H1 (cell line): ENCODE results near the gene PTPRT. TPM values are rescaled to one million over a fixed set of nuclear protein-coding genes. Genes with fewer than 3 reads are reported as not detected.

Experiments used
- ATF3 ChIP-seq: IDR thresholded peaks from 2 replicates; pipeline ENCODE4 v1.6.1; 2011; ENCODE audit warnings: low read depth, mild to moderate bottlenecking, low read length; ENCODE audit not compliant: insufficient read depth
- CEBPB ChIP-seq: IDR thresholded peaks from 2 replicates; pipeline ENCODE4 v1.6.1; 2012; ENCODE audit warnings: low read depth, low read length
- HDAC6 ChIP-seq: IDR thresholded peaks from one replicate; pipeline ENCODE4 v1.7.1; 2012; ENCODE audit warnings: low read depth, mild to moderate bottlenecking, inconsistent platforms, low read length, moderate library complexity
- polyA plus RNA-seq, 7 experiments: library from polyadenylated mRNA; depleted of rRNA in 3 of 7; stranded (reverse) in 5 of 7; unstranded in 2 of 7; fragments of >200 nt in 5 of 7; fragments of 200-250 nt in 2 of 7; gene quantifications; 1 replicate in 5 of 7; 2 replicates in 1 of 7; 4 replicates in 1 of 7; pipeline versions ENCODE4 v1.2.1 to v1.2.3, GENCODE V29; 2011 to 2013; ENCODE audit warnings: missing spikeins in 2 of 7, mixed read lengths in 2 of 7
- total RNA-seq: library from RNA; stranded (reverse); fragmentation: NEBNext Ultra II Directional; extraction: Animal tissue kit (Norgen Biotek cat#: 25700); gene quantifications from 2 replicates; pipeline ENCODE4 v1.2.1, GENCODE V29; 2021

The PTPRT gene
- total and polyA plus RNA-seq, 2 of the 8 experiments (the other 6 are each of a cell fraction or from before 2014, with no cell fraction given) = 0.33 to 1.8 TPM

- TF ChIP-seq CEBPB (no peak), HDAC6 (no peak), ATF3 (no peak)
These were observed 1163.1 kb downstream of the PTPRT start (continued) for GRCh38 chr20:42026599-42026998.
